HG03439 (cell line): Measurements from ENCODE around the gene TCAIM.

Source experiments
- ATAC-seq: cut with Tn5 transposase; IDR thresholded peaks from one replicate; pipeline ENCODE4 v1.9.1; 2021; ENCODE audit warnings: mild to moderate bottlenecking, moderate library complexity; ENCODE audit not compliant: unreplicated experiment

The TCAIM gene

DNA sequence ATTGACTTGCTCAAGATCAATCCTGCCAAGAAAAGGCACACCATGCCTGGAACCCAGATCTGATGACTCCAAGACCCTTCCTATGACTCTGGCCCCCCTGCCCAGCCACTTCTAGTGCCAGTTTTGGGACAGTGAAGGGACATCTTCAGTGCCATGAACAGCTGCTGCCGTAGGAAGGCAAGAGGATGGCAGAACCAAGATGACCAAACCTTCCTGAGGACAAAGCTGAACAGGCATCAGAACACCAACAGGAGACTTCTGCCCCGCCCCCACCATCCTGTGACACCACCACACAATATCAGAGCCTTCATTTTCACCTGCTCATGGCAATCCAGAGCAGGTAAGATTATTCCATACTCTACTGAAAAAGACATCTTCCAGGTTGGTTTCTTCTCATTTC is 105.9 kb downstream of the TCAIM start:
- ATAC-seq, result no peak

DNA sequence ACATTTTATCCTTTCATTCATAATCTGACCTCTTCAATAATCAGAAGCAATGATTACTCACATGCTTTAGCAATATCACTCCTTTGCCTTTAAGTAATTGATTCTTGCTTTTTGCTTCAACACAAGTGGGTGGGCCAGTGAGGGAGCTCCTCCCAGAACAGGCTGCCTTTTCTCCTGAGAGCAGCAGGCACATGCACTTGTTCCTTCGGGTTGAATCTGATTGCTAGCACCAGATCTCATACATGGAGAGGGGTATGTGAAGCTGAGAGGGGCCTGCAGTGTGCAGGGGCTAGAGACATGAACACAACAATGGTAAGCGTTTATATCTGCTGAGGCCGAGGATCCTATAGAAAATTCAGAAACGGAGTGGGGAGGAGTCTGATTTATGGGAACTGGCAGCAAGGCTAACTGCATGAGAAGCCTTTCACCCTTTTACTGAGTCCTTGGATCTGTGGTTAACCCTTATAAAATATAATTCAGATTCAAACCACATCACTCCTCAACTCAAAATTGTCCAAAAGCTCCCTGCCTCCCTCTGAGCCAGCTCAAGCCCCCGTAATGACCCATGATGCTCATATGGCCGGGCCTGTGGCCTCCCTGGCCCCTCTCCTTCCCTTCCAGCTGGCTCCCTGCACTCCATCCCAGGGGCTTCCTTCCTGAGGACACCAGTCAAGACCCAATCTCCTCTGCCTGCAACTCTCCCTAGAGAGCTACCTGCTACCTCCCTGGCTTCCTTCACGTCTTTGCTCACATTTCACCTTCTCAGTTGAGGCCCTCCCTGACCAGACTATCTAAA is 106.5 kb downstream of the TCAIM start:
- no peak for ATAC-seq

DNA sequence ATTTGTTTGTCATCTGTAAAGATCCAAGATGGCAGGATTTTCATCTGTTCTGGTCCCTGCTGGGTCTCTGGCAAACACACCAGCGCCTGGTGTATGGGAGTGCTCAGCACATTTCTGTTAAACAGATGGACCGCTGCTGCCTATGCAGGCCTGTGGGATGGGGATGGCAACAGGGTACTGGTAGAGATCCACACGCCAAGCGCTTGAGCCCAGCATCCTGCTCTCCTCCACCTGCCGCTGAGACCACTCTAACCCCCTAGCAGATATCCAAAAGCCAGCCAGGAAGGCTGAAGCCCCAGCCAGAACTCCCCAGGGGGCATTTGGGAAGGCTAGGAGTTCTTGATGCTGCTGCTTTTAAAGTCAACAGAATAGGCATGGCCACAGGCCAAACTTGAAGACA is 107.2 kb downstream of the TCAIM start:
- no peak for ATAC-seq

DNA sequence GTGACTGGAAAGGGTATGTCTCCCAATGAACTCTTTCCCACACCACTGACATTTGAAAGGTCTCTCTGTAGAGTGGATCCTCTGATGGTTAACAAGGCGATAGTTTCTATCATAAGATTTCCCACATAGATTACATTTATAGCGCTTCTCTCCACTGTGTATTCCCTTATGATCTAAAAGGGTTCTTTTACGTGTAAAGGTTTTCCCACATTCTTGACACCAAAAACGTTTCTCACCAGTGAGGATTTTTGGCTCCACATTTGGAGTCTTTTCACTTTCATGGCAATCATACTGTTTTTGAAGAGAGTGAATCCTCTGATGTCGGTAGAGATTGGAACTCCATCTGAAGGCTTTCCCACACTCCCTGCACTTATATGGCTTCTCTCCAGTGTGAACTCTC is 108.4 kb downstream of the TCAIM start:
- ATAC-seq, result no peak

DNA sequence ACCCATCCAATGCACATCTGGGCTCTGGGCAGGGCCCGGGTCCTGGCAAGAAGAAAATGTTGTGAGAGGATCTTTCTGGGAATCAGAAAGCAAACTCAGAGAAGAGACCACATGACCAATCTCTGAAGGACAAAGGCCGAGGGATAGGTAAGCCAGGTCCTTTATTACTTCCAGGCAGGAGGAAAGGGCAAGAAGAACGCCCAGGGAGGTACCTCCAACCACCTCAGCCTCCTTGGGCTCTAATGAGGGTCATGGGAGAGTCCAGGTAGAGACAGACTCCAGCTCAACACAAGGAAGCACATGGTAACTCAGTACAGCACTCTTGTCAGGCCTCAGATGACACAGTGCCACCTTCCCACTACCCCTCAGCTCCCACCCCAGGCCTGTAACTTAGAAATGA is 112.9 kb downstream of the TCAIM start:
- no peak for ATAC-seq

DNA sequence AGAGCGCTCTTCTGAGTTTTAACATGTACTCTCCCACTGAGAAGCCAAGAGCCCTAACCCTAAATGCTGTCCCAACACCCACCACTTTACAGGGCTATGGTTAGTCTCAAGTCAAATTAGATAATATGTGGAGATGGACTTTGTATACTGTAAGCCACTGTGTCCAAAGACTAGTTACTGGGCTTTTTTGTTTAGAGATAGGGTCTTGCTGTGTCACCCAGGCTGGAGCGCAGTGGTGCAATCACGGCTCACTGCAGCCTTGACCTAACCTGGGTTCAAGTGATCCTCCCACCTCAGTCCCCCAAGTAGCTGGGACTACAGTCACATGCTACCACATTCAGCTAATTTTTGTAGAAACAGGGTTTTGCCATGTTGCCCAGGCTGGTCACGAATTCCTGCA is 115.7 kb downstream of the TCAIM start:
- no peak for ATAC-seq

DNA sequence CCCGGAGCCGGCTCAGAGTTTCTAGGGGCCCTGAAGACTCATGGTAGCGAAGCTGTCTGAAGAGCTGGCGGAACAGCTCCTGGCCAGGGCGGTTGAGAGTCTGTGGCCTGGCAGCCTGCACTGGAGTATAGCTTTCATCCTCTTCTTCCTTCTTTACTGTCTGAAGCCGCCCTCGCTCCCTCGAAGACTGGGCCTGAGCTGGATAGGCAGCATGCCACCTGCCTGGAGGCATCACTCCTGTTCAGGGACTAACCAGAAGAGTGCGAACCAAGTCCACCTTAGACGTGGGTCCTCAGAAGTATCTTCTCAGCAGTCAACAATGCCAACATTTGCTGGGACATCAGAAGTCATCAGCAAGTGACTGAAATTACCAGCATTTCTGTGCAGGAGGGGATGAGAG is 116.8 kb downstream of the TCAIM start:
- no peak for ATAC-seq
